ENCODE results near the gene ZNF335.
A peak's percentile ranks its signal among the peaks of the same experiment; 100 is the strongest.
"Not testable (repeated sequence)": the region's sequence is repeated elsewhere in the genome, so short reads cannot be mapped to it uniquely, and the experiment has no call there.

The ZNF335 gene

GRCh38 chr20:45969712-45970634, 2.0 kb downstream of the ZNF335 start:
- peak; percentile 71 for DNase-seq

- no peak for DNase-seq
Measured at GRCh38 chr20:45968801-45969711, 2.9 kb downstream of the ZNF335 start.

GRCh38 chr20:45968081-45968671, 3.8 kb downstream of the ZNF335 start:
- DNase-seq, result no peak

DNA sequence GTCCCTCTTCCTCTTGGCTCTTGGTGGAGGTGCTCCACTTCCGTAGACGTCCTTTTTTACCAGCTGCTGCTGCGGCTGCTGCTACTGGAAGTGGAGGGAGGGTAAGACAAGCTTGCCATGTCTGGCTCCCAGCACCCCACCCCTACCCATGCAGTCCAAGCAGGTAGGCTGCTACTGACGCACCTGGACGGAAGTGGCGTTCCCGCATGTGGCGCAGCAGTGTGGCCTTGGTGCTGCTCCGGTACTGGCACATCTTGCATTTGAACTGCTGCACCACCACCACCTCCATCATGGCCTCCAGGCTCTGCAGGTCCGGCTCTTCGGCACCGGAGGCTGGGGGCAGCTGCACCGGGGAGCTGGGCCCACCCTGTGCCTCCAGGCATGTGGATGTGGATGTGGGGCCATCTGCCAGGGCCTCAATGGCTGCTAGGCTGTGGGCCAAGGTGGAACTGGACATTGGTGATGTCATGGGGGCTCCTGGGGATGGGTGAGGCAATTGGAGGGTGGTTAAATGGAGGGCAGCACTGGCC, 4.4 kb downstream of the ZNF335 start:
- DNase-seq, result no peak

GRCh38 chr20:45965169-45966002, 6.6 kb downstream of the ZNF335 start:
- no peak for DNase-seq

DNA sequence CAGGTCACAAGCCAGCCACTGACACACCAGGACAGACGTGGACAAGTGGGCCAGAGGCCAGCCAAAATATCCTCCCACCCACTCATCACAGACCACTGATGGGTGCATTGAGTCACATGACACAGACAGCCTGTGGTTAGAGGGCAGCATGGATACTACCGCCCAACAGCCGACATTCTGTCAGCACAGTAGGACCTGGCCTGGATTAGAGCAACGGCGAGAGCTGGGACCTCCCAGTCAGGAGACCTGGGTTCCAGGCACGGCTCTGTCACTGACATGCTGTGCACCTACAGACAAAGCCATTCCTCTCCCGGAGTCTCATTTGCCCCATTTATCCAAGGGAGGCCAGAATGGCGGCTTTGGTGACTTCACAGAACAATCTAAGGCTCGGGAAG, 8.0 kb downstream of the ZNF335 start:
- DNase-seq, result no peak

DNA sequence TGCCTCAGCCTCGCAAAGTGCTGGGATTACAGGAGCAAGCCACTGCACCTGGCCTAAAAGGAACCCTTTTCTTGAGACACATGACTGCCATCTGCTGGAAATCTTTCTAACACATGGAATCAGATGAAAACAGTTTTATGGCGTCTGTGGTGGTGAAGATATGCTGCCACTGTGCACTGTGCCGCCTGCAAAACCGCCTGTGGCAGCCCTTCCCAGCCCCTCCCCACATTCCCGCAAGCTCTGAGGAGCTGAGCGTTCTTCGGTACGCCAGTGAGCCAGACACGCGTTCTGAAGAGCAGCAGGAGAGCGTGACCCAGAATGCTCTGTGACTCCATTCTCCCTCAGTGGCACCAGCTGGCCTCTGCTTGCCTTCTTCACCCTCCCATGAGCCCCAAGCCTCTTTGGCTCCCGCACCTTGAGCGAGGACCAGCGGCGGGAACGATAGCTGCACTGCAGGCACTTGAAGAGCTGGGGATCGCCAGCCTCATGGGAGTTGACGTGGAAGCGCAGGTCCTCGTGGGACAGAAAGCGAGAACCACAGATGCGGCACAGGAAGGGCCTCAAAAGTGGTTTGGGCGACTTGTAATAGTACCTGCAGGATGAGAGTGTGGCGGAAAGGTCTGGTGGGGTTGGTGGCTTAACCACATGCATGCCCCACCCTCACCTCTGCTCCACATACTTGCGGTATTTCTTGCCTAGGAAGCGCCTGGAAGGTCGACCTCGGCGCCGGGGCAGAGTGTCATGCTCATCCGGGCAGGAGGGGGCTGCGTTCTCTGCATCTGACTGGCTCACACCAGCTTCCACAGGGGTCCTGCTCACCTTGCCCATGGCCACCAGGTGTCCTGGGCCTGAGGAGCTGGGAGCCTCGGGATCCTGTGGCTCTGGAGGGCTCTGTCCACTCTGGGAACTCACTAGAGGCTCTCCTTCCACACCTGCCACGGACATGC, 8.7 kb downstream of the ZNF335 start:
- DNase-seq, result no peak

GRCh38 chr20:45962031-45962755, 9.8 kb downstream of the ZNF335 start:
- no peak for DNase-seq

DNA sequence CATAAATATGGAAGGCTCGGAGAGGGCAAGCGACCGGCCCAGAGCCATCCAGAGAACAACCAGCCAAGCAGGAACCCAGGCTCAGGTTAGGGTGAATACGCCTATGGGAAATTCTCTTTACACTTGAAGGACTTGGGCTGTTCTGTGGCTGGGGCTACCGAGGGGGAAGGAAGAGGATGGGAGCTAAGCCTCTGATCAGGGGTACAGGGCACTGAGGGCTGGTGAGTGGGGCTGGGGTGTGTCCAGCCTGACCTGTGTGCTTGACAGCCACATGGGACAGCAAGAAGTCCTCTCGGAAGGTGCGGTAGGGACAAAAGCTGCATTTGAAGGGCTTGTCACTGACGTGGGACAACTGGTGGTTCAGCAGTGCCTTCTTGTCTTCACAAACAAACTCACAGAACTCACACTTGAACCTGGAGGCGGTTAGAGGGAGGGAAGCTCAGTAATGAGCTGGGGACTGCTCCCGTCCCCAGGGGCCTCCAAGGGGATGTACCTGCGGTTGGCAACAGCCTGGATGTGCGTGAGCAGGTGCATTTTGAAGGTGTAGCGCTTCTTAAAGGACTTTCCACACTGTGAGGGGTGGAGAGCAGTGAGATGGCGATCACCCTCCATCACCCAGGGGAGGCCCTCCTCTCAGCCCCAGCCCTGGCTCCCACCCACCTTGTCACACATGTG, 11.9 kb downstream of the ZNF335 start:
- DNase-seq, result no peak

DNA sequence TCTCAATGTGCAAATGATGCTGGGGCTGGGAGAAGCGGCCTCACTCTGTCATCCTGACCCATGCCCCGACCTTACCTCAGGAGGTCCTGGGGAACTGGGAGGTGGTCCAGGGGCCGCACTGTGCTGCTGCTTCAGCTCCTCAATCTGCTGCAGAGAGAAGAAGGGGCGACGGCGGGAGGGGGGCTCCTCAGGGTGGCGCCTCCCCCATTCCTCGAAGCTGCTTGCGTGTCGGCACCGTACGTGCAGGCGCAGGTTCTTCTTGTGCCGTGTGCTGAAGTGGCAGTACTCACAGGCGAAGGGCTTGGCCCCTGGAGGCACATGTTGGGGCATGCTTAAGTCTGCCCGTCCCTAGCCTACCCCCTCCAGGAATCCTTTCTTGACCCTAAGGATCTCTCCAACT, 12.9 kb downstream of the ZNF335 start:
- no peak for DNase-seq

GRCh38 chr20:45958593-45958992, 13.4 kb downstream of the ZNF335 start:
- no peak for DNase-seq

GRCh38 chr20:45957021-45957941, 14.7 kb downstream of the ZNF335 start:
- no peak for DNase-seq

- DNase-seq, result not testable (repeated sequence)
Measured at GRCh38 chr20:45956326-45956725, 15.7 kb downstream of the ZNF335 start.

DNA sequence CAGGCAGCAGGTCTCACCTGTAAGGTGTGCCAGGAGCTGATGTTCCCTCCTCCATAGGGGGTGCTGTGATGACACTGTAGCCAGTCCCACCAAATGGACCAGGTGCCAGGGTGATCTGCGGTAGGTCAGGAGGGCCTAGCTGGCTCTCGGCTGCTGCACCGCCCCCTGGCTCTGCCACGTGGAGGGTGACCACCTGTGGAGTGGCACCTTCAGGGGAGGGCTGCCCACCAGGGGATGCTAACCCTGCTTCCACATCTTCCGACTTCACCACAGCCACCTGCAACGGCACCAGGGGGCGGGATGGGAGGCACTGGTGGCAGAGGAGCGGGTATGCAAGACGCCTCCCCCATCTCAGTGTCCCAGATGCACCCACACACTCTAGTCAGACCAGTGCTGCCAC, 18.3 kb downstream of the ZNF335 start:
- no peak for DNase-seq

DNA sequence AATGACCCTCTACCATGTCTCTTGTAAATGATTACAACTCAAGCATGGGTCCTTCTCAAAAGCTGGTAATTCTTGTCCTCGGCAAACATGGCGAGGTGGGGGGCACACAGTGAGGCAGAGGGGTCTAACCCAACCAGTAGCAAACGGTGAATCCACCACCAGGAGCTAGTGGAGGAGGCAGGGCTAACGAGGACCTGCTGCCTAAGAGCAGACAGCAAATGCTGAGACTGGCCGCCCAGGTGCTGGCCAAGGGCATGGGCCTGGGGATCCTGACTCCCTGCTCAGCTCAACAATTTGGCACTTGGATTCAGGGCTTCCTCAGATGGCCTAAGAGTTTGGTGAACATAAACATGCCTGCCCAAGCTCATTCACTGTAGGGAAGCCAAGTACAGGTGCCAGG, 19.1 kb downstream of the ZNF335 start:
- DNase-seq, result no peak

DNA sequence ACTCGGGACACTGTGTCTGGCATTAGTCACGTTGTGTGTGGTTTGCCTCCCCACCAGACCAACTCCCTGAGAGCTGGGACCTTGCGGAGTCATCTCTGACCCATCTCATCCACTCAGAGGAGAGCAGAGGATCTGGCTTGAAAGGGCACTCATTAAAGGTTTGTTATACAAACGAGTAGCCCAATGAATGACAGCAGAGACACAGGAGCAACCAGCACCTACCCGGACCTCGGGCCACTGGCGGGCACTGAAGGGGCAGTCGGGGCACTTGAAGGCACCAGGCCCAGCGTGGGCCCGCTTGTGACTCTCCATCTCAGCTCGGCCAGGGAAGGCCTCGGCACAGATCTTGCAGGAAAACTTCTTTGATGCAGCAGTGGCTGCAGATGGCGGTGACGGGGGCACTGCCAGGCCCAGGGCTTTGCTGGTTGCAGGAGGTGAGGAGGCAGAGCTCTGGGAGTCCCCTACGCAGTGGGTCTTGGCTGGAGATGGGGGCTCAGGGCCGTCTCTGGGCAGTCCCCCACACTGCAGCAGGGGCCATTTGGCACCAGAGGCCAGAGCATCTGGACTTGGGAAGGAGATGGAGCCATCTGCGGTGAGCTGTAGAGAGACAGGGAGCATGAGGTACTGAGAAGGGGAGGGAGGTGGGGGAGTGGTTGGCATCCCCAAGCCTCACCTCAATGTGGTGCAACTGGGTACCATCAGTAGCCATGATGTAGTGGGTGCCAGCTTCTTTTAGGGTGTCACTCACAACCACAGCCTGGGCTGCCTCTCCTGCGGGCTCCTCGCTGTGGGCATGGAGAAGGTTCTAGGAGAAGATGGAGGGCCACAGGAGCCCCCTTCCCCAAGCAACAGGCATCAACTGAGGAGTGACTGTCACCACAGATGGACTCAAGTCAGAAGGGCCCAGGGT, 19.8 kb downstream of the ZNF335 start:
- no peak for DNase-seq

- DNase-seq, result no peak
Measured at GRCh38 chr20:45950330-45950646, 21.7 kb downstream of the ZNF335 start.
